Prostate gland (tissue), 2 donors: ENCODE measurements around the gene NAALADL2.

Experiments used
- POLR2A ChIP-seq: fragments of 450-650 bp; IDR thresholded peaks from one replicate; pipeline ENCODE4 v1.6.1; 2016; ENCODE audit warnings: antibody characterized with exemption, mild to moderate bottlenecking
- TF ChIP-seq, protein P1 (sequence below), 4 experiments: fragments of 200-600 bp in 2 of 4; fragments of 450-650 bp in 2 of 4; sonication (generic) in 2 of 4; IDR thresholded peaks; 1 replicate in 3 of 4; 2 replicates in 1 of 4; pipeline ENCODE4 v1.5.1; 2016 to 2019; ENCODE audit warnings: antibody characterized with exemption in 4 of 4, mild to moderate bottlenecking in 2 of 4, moderate library complexity in 2 of 4

- TF ChIP-seq, protein P1, sequence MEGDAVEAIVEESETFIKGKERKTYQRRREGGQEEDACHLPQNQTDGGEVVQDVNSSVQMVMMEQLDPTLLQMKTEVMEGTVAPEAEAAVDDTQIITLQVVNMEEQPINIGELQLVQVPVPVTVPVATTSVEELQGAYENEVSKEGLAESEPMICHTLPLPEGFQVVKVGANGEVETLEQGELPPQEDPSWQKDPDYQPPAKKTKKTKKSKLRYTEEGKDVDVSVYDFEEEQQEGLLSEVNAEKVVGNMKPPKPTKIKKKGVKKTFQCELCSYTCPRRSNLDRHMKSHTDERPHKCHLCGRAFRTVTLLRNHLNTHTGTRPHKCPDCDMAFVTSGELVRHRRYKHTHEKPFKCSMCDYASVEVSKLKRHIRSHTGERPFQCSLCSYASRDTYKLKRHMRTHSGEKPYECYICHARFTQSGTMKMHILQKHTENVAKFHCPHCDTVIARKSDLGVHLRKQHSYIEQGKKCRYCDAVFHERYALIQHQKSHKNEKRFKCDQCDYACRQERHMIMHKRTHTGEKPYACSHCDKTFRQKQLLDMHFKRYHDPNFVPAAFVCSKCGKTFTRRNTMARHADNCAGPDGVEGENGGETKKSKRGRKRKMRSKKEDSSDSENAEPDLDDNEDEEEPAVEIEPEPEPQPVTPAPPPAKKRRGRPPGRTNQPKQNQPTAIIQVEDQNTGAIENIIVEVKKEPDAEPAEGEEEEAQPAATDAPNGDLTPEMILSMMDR (IDR thresholded peaks at IDR 0.05): no peak
- no peak for TF ChIP-seq POLR2A
Measured at GRCh38 chr3:174958671-174959328, 99.7 kb downstream of the NAALADL2 start.
